Measurements from ENCODE around the gene TMOD4.

TMOD4 gene

GRCh38 chr1:151176514-151177045, 799 bp upstream of the TMOD4 start:
- DNase-seq: no peak
- Mint-ChIP-seq H3K27me3 (ENCODE audit: low read depth, poor library complexity) (peaks cover 3% of the 10 kb centered on the region), H3K27ac (peak overlapping the region; percentile 85), H3K4me3 (no peak overlapping the region), H3K9me3 (no peaks in the 10 kb centered on the region), H3K36me3 (ENCODE audit: low read depth) (peaks cover 67% of the 10 kb centered on the region), H3K4me1 (no peaks in the 10 kb centered on the region)
- TF ChIP-seq, protein P1, sequence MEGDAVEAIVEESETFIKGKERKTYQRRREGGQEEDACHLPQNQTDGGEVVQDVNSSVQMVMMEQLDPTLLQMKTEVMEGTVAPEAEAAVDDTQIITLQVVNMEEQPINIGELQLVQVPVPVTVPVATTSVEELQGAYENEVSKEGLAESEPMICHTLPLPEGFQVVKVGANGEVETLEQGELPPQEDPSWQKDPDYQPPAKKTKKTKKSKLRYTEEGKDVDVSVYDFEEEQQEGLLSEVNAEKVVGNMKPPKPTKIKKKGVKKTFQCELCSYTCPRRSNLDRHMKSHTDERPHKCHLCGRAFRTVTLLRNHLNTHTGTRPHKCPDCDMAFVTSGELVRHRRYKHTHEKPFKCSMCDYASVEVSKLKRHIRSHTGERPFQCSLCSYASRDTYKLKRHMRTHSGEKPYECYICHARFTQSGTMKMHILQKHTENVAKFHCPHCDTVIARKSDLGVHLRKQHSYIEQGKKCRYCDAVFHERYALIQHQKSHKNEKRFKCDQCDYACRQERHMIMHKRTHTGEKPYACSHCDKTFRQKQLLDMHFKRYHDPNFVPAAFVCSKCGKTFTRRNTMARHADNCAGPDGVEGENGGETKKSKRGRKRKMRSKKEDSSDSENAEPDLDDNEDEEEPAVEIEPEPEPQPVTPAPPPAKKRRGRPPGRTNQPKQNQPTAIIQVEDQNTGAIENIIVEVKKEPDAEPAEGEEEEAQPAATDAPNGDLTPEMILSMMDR (IDR thresholded peaks at IDR 0.05): no peak

DNA sequence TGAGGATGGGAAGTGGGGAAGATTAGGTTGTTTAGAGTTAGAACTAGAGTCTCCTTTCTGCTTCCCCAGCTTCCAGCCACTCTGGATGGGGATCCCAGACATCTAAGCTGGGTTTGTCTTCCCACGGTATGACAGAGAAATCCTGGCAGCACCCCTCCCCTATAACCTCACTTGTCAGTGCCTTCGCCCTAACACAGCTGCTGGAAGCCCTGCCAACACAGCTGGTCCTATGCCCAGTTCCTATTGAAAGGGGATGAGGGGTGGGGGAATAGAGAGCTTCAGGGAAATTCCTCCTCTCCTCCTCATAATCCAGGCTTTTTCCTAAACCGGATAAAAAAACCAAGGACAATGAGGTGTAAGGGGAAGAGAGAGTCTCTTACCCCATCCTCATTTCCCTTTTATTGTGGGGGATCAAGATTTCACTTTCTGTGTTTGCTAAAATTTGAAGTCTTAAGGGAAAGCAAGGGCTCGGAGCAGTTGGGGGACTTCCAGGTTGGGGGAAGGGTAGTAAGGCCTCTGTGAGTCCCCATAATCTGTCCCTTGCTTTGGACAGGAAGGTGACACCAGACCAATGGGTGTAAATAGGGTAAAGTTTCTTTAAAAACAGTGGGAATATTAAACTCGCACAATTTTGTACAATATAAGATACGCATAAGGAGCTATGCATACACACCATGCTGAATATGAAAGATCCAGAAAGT, 590 bp downstream of the TMOD4 start:
- H3K36me3 Mint-ChIP-seq (ENCODE audit: low read depth): peaks cover 53% of the 10 kb centered on the region
- H3K27me3 Mint-ChIP-seq (ENCODE audit: low read depth, poor library complexity): peaks cover 3% of the 10 kb centered on the region
- no peaks in the 10 kb centered on the region for H3K4me1 Mint-ChIP-seq
- no peaks in the 10 kb centered on the region for H3K9me3 Mint-ChIP-seq
- DNase-seq: no peak
- H3K27ac Mint-ChIP-seq: peak overlapping the region; percentile 40
- TF ChIP-seq, protein P1 (IDR thresholded peaks at IDR 0.05): no peak
- H3K4me3 Mint-ChIP-seq: no peak overlapping the region

DNA sequence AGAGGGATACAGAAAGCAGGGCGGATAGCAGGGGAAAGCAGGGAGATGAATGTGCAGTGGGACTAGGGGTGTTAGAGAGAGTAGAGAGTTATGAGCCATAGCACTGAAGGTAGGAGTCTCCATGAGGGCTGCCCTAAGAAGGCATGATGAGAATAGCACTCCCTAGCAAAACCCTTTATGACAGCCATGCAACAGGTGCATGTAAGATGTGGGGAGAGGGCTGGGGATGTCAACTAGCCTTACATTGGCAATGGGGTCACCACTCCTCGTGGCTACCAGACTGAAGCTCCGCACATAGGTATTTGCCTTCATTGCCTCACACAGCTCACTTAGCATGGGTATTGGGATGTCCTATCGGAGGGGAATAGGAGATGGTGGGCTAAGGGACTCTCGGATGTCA, 4.6 kb downstream of the TMOD4 start:
- Mint-ChIP-seq H3K4me3 (no peak overlapping the region), H3K27ac (peak overlapping the region; percentile 60), H3K4me1 (peaks cover 17% of the 10 kb centered on the region), H3K36me3 (ENCODE audit: low read depth) (peaks cover 38% of the 10 kb centered on the region), H3K9me3 (no peaks in the 10 kb centered on the region), H3K27me3 (ENCODE audit: low read depth, poor library complexity) (peaks cover 6% of the 10 kb centered on the region)
- TF ChIP-seq, protein P1 (IDR thresholded peaks at IDR 0.05): no peak
- no peak for DNase-seq

- Mint-ChIP-seq H3K27ac (peak overlapping the region; percentile 26), H3K9me3 (no peaks in the 10 kb centered on the region), H3K4me1 (peaks cover 45% of the 10 kb centered on the region), H3K27me3 (ENCODE audit: low read depth, poor library complexity) (peaks cover 2% of the 10 kb centered on the region), H3K4me3 (peak overlapping the region; percentile 99), H3K36me3 (ENCODE audit: low read depth) (peaks cover 21% of the 10 kb centered on the region)
- no peak for DNase-seq
- TF ChIP-seq, protein P1 (IDR thresholded peaks at IDR 0.05): no peak
Measured at GRCh38 chr1:151167116-151167515, 8.7 kb downstream of the TMOD4 start.

GRCh38 chr1:151166505-151166956, 9.2 kb downstream of the TMOD4 start:
- Mint-ChIP-seq H3K36me3 (ENCODE audit: low read depth) (peaks cover 27% of the 10 kb centered on the region), H3K9me3 (no peaks in the 10 kb centered on the region), H3K27me3 (ENCODE audit: low read depth, poor library complexity) (peaks cover 2% of the 10 kb centered on the region), H3K4me1 (peaks cover 45% of the 10 kb centered on the region), H3K27ac (peak overlapping the region; percentile 99), H3K4me3 (peak overlapping the region; percentile 99)
- TF ChIP-seq, protein P1 (IDR thresholded peaks at IDR 0.05): no peak
- DNase-seq: peak; percentile 24

Measured in nephron progenitor cell (in vitro differentiated cells).